GM13976 (cell line): ENCODE measurements around the gene SH2D6.

Experiments
- DNase-seq: peaks from one replicate; pipeline ENCODE4 v3.0.0; 2012; ENCODE audit warnings: low spot score
- CTCF ChIP-seq: IDR thresholded peaks from 2 replicates; pipeline ENCODE4 v1.5.1; 2012; ENCODE audit warnings: borderline replicate concordance, mild to moderate bottlenecking; ENCODE audit not compliant: insufficient read depth; ENCODE audit errors: extremely low read depth, missing control alignments, control extremely low read depth
- in situ Hi-C: fragments of 300-500 bp; cut with MboI; formaldehyde crosslinking; loops from one replicate; pipeline ENCODE4 v1.12.0; 2022; ENCODE audit warnings: low sequenced_read_pairs, mixed read lengths, inconsistent platforms; ENCODE audit not compliant: unreplicated experiment

Gene SH2D6

GRCh38 chr2:85390941-85391669 is 27.4 kb upstream of the SH2D6 start:
- DNase-seq = peak; percentile 74
- in situ Hi-C loops = no loop called here
- TF ChIP-seq CTCF = peak; percentile 74

GRCh38 chr2:85393836-85394235 is 24.7 kb upstream of the SH2D6 start:
- no peak for DNase-seq
- in situ Hi-C loops = no loop called here

GRCh38 chr2:85394261-85394681 is 24.2 kb upstream of the SH2D6 start:
- no peak for TF ChIP-seq CTCF
- no peak for DNase-seq
- in situ Hi-C loops = no loop called here

More at GRCh38 chr2:85393836-85394235, 24.7 kb upstream of the SH2D6 start:
- no peak for TF ChIP-seq CTCF

GRCh38 chr2:85394976-85395375 is 23.5 kb upstream of the SH2D6 start:
- in situ Hi-C loops = no loop called here
- DNase-seq = no peak
- no peak for TF ChIP-seq CTCF

- in situ Hi-C loops = no loop called here
- no peak for DNase-seq
- no peak for TF ChIP-seq CTCF
Measured at GRCh38 chr2:85395912-85396475, 22.5 kb upstream of the SH2D6 start.

- no peak for TF ChIP-seq CTCF
- in situ Hi-C loops = no loop called here
- peak; percentile 34 for DNase-seq
Measured at GRCh38 chr2:85396531-85397470, 21.7 kb upstream of the SH2D6 start.
